H1 (cell line): ENCODE measurements around the gene SNCAIP. TPM values are rescaled to one million over a fixed set of nuclear protein-coding genes. Genes with fewer than 3 reads are reported as not detected.

ENCODE experiments used
- CTCF ChIA-PET: fragments of 300-600 bp; sonication (Branson Sonifier 250); formaldehyde crosslinking; loops from one replicate; lab custom pipeline; 2021; ENCODE audit not compliant: partially characterized antibody; lab: Charles Lee
- POLR2A ChIA-PET: fragments of 300-600 bp; sonication (Branson Sonifier 250); formaldehyde crosslinking; loops from one replicate; lab custom pipeline; 2021; ENCODE audit warnings: inconsistent platforms; ENCODE audit not compliant: partially characterized antibody; lab: Charles Lee
- DNase-seq, 2 experiments: peaks; one replicate each; pipeline versions ENCODE4 v3.0.0 to v3.0.0-alpha.2; 2010 to 2022; ENCODE audit warnings: low spot score in 2 of 2, low read depth in 1 of 2, mixed read lengths in 1 of 2
- FAIRE-seq: peaks from 2 replicates; lab custom pipeline; 2011; peaks lifted over from hg19 to GRCh38; lab: Jason Lieb, UNC
- H2AFZ ChIP-seq: 2 replicates; pipeline ENCODE4 v1.8.1; 2012; ENCODE audit warnings: low read length, inconsistent platforms
- H2AK5ac ChIP-seq: 2 replicates; pipeline ENCODE4 v1.6.1; 2013; ENCODE audit warnings: low read depth, low read length
- H2BK120ac ChIP-seq: replicated peaks from 2 replicates; pipeline ENCODE3; 2013; ENCODE audit warnings: low read depth, low read length, inconsistent platforms
- H2BK12ac ChIP-seq: 2 replicates; pipeline ENCODE4 v1.6.1; 2013; ENCODE audit warnings: low read depth, low read length
- H2BK15ac ChIP-seq: 2 replicates; pipeline ENCODE4 v1.6.1; 2013; ENCODE audit warnings: low read length
- H2BK20ac ChIP-seq: 2 replicates; pipeline ENCODE4 v1.6.1; 2013; ENCODE audit warnings: low read length
- H2BK5ac ChIP-seq: 2 replicates; pipeline ENCODE4 v1.6.1; 2013; ENCODE audit warnings: low read depth, low read length
- H3K14ac ChIP-seq: 2 replicates; pipeline ENCODE4 v1.6.1; 2013; ENCODE audit warnings: inconsistent platforms; ENCODE audit not compliant: insufficient read length
- H3K18ac ChIP-seq: 2 replicates; pipeline ENCODE4 v1.6.1; 2013; ENCODE audit warnings: low read length; ENCODE audit errors: extremely low read depth
- H3K23ac ChIP-seq: 2 replicates; pipeline ENCODE4 v1.6.1; 2013; ENCODE audit warnings: inconsistent platforms; ENCODE audit not compliant: insufficient read length
- H3K23me2 ChIP-seq: 2 replicates; pipeline ENCODE4 v1.6.1; 2013; ENCODE audit warnings: low read depth, low read length
- H3K27ac ChIP-seq: 2 replicates; pipeline ENCODE4 v1.6.1; 2011; ENCODE audit warnings: low read depth, low read length, inconsistent platforms
- H3K27me3 ChIP-seq, 4 experiments: replicated peaks in 1 of 4; 1 replicate in 1 of 4; 2 replicates in 3 of 4; pipeline versions ENCODE4 v1.6.1 to v1.8.1; 2011 to 2013; ENCODE audit warnings: low read length in 3 of 4, mild to moderate bottlenecking in 3 of 4, inconsistent platforms in 2 of 4, mixed read lengths in 2 of 4, moderate library complexity in 1 of 4; ENCODE audit not compliant: control insufficient read depth in 3 of 4, insufficient read depth in 3 of 4; ENCODE audit errors: extremely low read depth in 1 of 4
- H3K36me3 ChIP-seq, 4 experiments: 2 replicates each; pipeline versions ENCODE4 v1.6.1 to v1.8.1; 2011 to 2013; ENCODE audit warnings: mild to moderate bottlenecking in 4 of 4, low read length in 3 of 4, moderate library complexity in 2 of 4, control low read depth in 1 of 4, inconsistent platforms in 1 of 4; ENCODE audit not compliant: insufficient read depth in 4 of 4, control insufficient read depth in 2 of 4
- H3K4ac ChIP-seq: replicated peaks from 2 replicates; pipeline ENCODE3; 2013; ENCODE audit warnings: low read length, low read depth, mixed read lengths, inconsistent platforms; ENCODE audit not compliant: insufficient read length
- H3K4me1 ChIP-seq, 4 experiments: replicated peaks in 1 of 4; 1 replicate in 1 of 4; 2 replicates in 3 of 4; pipeline versions ENCODE4 v1.6.1 to v1.8.1; 2011 to 2013; ENCODE audit warnings: low read length in 3 of 4, inconsistent platforms in 2 of 4, mixed read lengths in 1 of 4; ENCODE audit not compliant: insufficient read depth in 4 of 4, control insufficient read depth in 3 of 4
- H3K4me2 ChIP-seq, 2 experiments: 2 replicates each; pipeline versions ENCODE4 v1.6.1 to v1.8.1; 2011 to 2013; ENCODE audit warnings: low read depth in 2 of 2, low read length in 2 of 2, control low read depth in 1 of 2, inconsistent platforms in 1 of 2, mild to moderate bottlenecking in 1 of 2; ENCODE audit not compliant: insufficient read depth in 1 of 2
- H3K4me3 ChIP-seq, 4 experiments: fragments of 200-600, 300-600 bp in 1 of 4; sonication (generic), shearing (Covaris generic), sonication (Bioruptor Twin) in 1 of 4; 2 replicates each; pipeline versions ENCODE4 v1.5.1 to v1.8.1; 2011 to 2016; ENCODE audit warnings: low read length in 4 of 4, low read depth in 3 of 4, control low read depth in 2 of 4, inconsistent platforms in 2 of 4, mild to moderate bottlenecking in 2 of 4, mixed read lengths in 1 of 4, moderate library complexity in 1 of 4; ENCODE audit not compliant: insufficient read depth in 2 of 4; ENCODE audit errors: extremely low read depth in 1 of 4
- H3K56ac ChIP-seq: replicated peaks from 2 replicates; pipeline ENCODE3; 2013; ENCODE audit warnings: low read depth, mild to moderate bottlenecking, mixed read lengths, low read length, inconsistent platforms; ENCODE audit not compliant: insufficient read length
- H3K79me1 ChIP-seq: 2 replicates; pipeline ENCODE4 v1.6.1; 2013; ENCODE audit warnings: low read depth, low read length, control low read depth
- H3K79me2 ChIP-seq, 2 experiments: 2 replicates each; pipeline versions ENCODE4 v1.6.1 to v1.8.1; 2012 to 2013; ENCODE audit warnings: low read length in 2 of 2, mild to moderate bottlenecking in 2 of 2, inconsistent platforms in 1 of 2; ENCODE audit not compliant: insufficient read depth in 2 of 2, control insufficient read depth in 1 of 2
- H3K9ac ChIP-seq, 4 experiments: replicated peaks in 1 of 4; 1 replicate in 1 of 4; 2 replicates in 3 of 4; pipeline versions ENCODE4 v1.6.1 to v1.8.1; 2011 to 2013; ENCODE audit warnings: low read depth in 3 of 4, low read length in 3 of 4, control low read depth in 2 of 4, mild to moderate bottlenecking in 2 of 4, moderate library complexity in 2 of 4, inconsistent platforms in 1 of 4; ENCODE audit errors: extremely low read depth in 1 of 4
- H3K9me3 ChIP-seq, 2 experiments: 2 replicates each; pipeline versions ENCODE4 v1.6.1 to v1.8.1; 2012 to 2013; ENCODE audit warnings: mild to moderate bottlenecking in 2 of 2, moderate library complexity in 2 of 2, control low read depth in 1 of 2, inconsistent platforms in 1 of 2, low read depth in 1 of 2, low read length in 1 of 2, mixed read lengths in 1 of 2; ENCODE audit not compliant: insufficient read depth in 2 of 2
- H4K20me1 ChIP-seq, 2 experiments: replicated peaks in 1 of 2; 2 replicates each; pipeline versions ENCODE3 to v1.8.1; 2011 to 2013; ENCODE audit warnings: inconsistent platforms in 2 of 2, low read length in 2 of 2, mild to moderate bottlenecking in 1 of 2; ENCODE audit not compliant: insufficient read depth in 2 of 2, control insufficient read depth in 1 of 2
- H4K5ac ChIP-seq: 2 replicates; pipeline ENCODE4 v1.6.1; 2013; ENCODE audit warnings: low read length, low read depth, mixed read lengths, inconsistent platforms; ENCODE audit not compliant: insufficient read length
- H4K8ac ChIP-seq: 2 replicates; pipeline ENCODE4 v1.8.0; 2013; ENCODE audit warnings: mild to moderate bottlenecking, moderate library complexity, low read length, inconsistent platforms; ENCODE audit not compliant: insufficient read depth; ENCODE audit errors: extremely low read depth
- H4K91ac ChIP-seq: replicated peaks from 2 replicates; pipeline ENCODE3; 2013; ENCODE audit warnings: low read length, mixed read lengths, inconsistent platforms; ENCODE audit not compliant: insufficient read length
- CTCF ChIP-seq, 3 experiments: IDR thresholded peaks; 1 replicate in 2 of 3; 2 replicates in 1 of 3; pipeline versions ENCODE4 v1.5.1 to v1.6.1; 2011; ENCODE audit warnings: low read length in 3 of 3, mild to moderate bottlenecking in 3 of 3, inconsistent platforms in 2 of 3, low read depth in 1 of 3, moderate library complexity in 1 of 3; ENCODE audit not compliant: insufficient read depth in 1 of 3; ENCODE audit errors: control extremely low read depth in 1 of 3
- KDM4A ChIP-seq: IDR thresholded peaks from one replicate; pipeline ENCODE4 v1.7.1; 2012; ENCODE audit warnings: low read depth, mild to moderate bottlenecking, moderate library complexity, low read length, inconsistent platforms; ENCODE audit not compliant: severe bottlenecking
- POLR2A ChIP-seq, 2 experiments: IDR thresholded peaks; 1 replicate in 1 of 2; 2 replicates in 1 of 2; pipeline ENCODE4 v1.6.1; 2011; ENCODE audit warnings: low read depth in 2 of 2, low read length in 2 of 2, mild to moderate bottlenecking in 2 of 2; ENCODE audit errors: control extremely low read depth in 1 of 2
- RAD21 ChIP-seq, 2 experiments: IDR thresholded peaks in 1 of 2; conservative IDR thresholded peaks in 1 of 2; 2 replicates each; pipeline ENCODE4 v1.6.1; 2011; ENCODE audit warnings: low read depth in 2 of 2, low read length in 2 of 2, improper control_type of control experiment in 1 of 2, inconsistent platforms in 1 of 2, mild to moderate bottlenecking in 1 of 2, moderate library complexity in 1 of 2
- SIX5 ChIP-seq: IDR thresholded peaks from 2 replicates; pipeline ENCODE4 v1.6.1; 2011; ENCODE audit warnings: mild to moderate bottlenecking, low read depth, low read length
- SP2 ChIP-seq: IDR thresholded peaks from 2 replicates; pipeline ENCODE4 v1.6.1; 2012; ENCODE audit warnings: mild to moderate bottlenecking, low read length, inconsistent platforms
- YY1 ChIP-seq: IDR thresholded peaks from 2 replicates; pipeline ENCODE4 v1.6.1; 2011; ENCODE audit warnings: low read depth, mild to moderate bottlenecking, low read length
- WGBS, 2 experiments: shearing (Covaris generic) in 1 of 2; methylation state at CpG; one replicate each; pipeline versions ENCODE4 v1.1.6 to v1.1.7; 2013 to 2015; ENCODE audit warnings: low lambda C conversion rate in 2 of 2, mixed read lengths in 2 of 2, inconsistent platforms in 1 of 2, low coverage in 1 of 2, missing lambda C conversion rate in 1 of 2; ENCODE audit not compliant: insufficient replicate concordance in 2 of 2, insufficient coverage in 1 of 2, insufficient read length in 1 of 2; ENCODE audit errors: extremely low coverage in 1 of 2, missing lambda C conversion rate in 1 of 2; 5-methylcytosine and 5-hydroxymethylcytosine counted together
- polyA plus RNA-seq, 7 experiments: library from polyadenylated mRNA; depleted of rRNA in 3 of 7; stranded (reverse) in 5 of 7; unstranded in 2 of 7; fragments of >200 nt in 5 of 7; fragments of 200-250 nt in 2 of 7; gene quantifications; 1 replicate in 5 of 7; 2 replicates in 1 of 7; 4 replicates in 1 of 7; pipeline versions ENCODE4 v1.2.1 to v1.2.3, GENCODE V29; 2011 to 2013; ENCODE audit warnings: missing spikeins in 2 of 7, mixed read lengths in 2 of 7
- total RNA-seq: library from RNA; stranded (reverse); fragmentation: NEBNext Ultra II Directional; extraction: Animal tissue kit (Norgen Biotek cat#: 25700); gene quantifications from 2 replicates; pipeline ENCODE4 v1.2.1, GENCODE V29; 2021

The SNCAIP gene
- total and polyA plus RNA-seq, 2 of the 8 experiments (the other 6 are each of a cell fraction or from before 2014, with no cell fraction given), result 3.9 to 9.0 TPM

DNA sequence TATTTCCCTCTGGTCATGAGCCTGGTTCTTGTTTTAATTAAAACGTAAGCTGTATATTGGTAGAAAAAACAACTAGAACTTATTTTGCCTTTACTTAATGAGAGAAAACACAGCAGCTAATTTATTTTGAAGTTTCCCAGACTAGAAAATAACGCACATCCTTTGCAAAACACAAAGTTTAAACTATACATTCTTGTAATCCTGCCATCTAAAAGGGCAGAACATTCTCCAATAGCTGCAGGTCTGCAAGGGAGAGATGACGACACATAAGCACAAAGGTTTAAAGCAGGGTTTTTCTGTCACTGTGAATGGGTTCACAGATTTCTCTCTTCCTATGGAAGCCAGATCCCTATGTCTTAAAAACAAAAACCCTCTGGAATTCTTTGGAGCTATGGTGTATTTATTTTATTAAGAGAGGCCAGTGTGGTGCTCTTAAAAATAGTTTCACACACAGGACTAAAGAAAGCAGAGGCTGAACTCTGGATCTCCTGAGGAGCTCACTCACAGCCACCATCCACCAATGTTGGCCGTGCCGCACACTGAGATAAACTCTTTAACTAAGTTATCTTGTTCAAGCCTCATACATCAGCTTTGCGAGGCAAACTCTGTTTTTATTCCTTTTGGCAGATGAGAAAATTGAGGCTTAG is 82.4 kb downstream of the SNCAIP start:
- Histone ChIP-seq H3K56ac (no peak overlapping the region), H2BK20ac (no peak overlapping the region), H4K91ac (no peak overlapping the region), H3K18ac (no peak overlapping the region), H3K27ac (no peak overlapping the region), H2BK15ac (no peak overlapping the region), H2AK5ac (no peak overlapping the region), H3K9ac (no peak overlapping the region), H2BK5ac (no peak overlapping the region), H4K5ac (no peak overlapping the region), H2BK120ac (no peak overlapping the region), H3K4me2 (no peak overlapping the region), H2AFZ (no peak overlapping the region), H4K20me1 (no peaks in the 10 kb centered on the region), H3K79me2 (no peaks in the 10 kb centered on the region), H3K4ac (no peak overlapping the region), H3K23ac (no peak overlapping the region), H3K27me3 (no peaks in the 10 kb centered on the region), H3K36me3 (no peaks in the 10 kb centered on the region), H3K23me2 (no peaks in the 10 kb centered on the region), H4K8ac (no peak overlapping the region), H3K9me3 (no peaks in the 10 kb centered on the region), H2BK12ac (no peak overlapping the region), H3K14ac (no peak overlapping the region), H3K4me3 (no peak overlapping the region), H3K4me1 (no peaks in the 10 kb centered on the region), H3K79me1 (no peaks in the 10 kb centered on the region)
- FAIRE-seq (no peak), DNase-seq (no peak)
- no peak for TF ChIP-seq KDM4A
- TF ChIP-seq SP2, result no peak
- no peak for TF ChIP-seq RAD21 (IDR thresholded peaks at IDR 0.05 in 1 of 2, conservative IDR thresholded peaks at IDR 0.05 in 1 of 2; ENCODE audit: low read depth in 2 of 2, low read length in 2 of 2)
- TF ChIP-seq CTCF (IDR thresholded peaks at IDR 0.05; ENCODE audit: control extremely low read depth in 1 of 3, insufficient read depth in 1 of 3, low read depth in 1 of 3, low read length in 3 of 3), result no peak
- no peak for TF ChIP-seq SIX5
- TF ChIP-seq YY1, result no peak
- TF ChIP-seq POLR2A (IDR thresholded peaks at IDR 0.05; ENCODE audit: control extremely low read depth in 1 of 2, low read depth in 2 of 2, low read length in 2 of 2), result no peak
- ChIA-PET CTCF (interaction anchor here (0.8 to 1.4 kb wide), 8 partner anchors 9 to 99 kb away, joined by 3 to 5 read pairs (median 3); no protein-coding TSS in a partner anchor), POLR2A (interaction anchor here (1.1 kb wide), 1 partner anchor 23 kb away, joined by 3 read pairs; no protein-coding TSS in a partner anchor)
- WGBS, 2 experiments, result 89% methylated on average over 6 of the region's 6 CpGs; no CpG with 5 or more reads in 1 of the 2 experiments
